GM12878 (cell line): ENCODE data around the gene COL28A1. TPM values are rescaled to one million over a fixed set of nuclear protein-coding genes. Genes with fewer than 3 reads are reported as not detected.

ENCODE experiments used
- ATAC-seq: fragments of 200-7000 bp; cut with Tn5 transposase; 3 replicates; pipeline ENCODE4 v1.9.1; 2020; ENCODE audit warnings: mild to moderate bottlenecking, moderate library complexity
- BruUV-seq: library from RNA; stranded (reverse); fragments of 400-500 nt; replicated peaks from 2 replicates; lab custom pipeline; 2021; lab: Mats Ljungman, UMichigan
- CTCF ChIA-PET: fragments of 300-600 bp; sonication (Branson Sonifier 250); formaldehyde crosslinking; extraction: SDS; loops from one replicate; lab custom pipeline; 2021; ENCODE audit warnings: inconsistent platforms; lab: Yijun Ruan, JAX
- POLR2A ChIA-PET: fragments of 350-600 bp; formaldehyde crosslinking; extraction: SDS; loops from one replicate; lab custom pipeline; 2021; ENCODE audit warnings: inconsistent platforms; lab: Charles Lee
- RAD21 ChIA-PET: fragments of 300-600 bp; sonication (Branson Sonifier 250); formaldehyde crosslinking; loops from one replicate; lab custom pipeline; 2023; ENCODE audit warnings: antibody characterized with exemption; ENCODE audit not compliant: unreplicated experiment; lab: Charles Lee
- SMC1A ChIA-PET: fragments of 300-600 bp; sonication (Branson Sonifier 250); formaldehyde crosslinking; loops from one replicate; lab custom pipeline; 2023; ENCODE audit not compliant: unreplicated experiment, uncharacterized antibody; lab: Charles Lee
- DNase-seq: peaks from one replicate; pipeline ENCODE4 v3.0.0-alpha.2; 2011; ENCODE audit warnings: low read depth, low spot score
- FAIRE-seq: peaks from 3 replicates; lab custom pipeline; 2011; peaks lifted over from hg19 to GRCh38; lab: Jason Lieb, UNC
- H2AFZ ChIP-seq: 2 replicates; pipeline ENCODE4 v1.6.0; 2011; ENCODE audit warnings: low read depth, low read length, control low read depth; ENCODE audit not compliant: control insufficient read depth
- H3K27ac ChIP-seq: 2 replicates; pipeline ENCODE4 v1.5.1; 2011; ENCODE audit warnings: control low read depth; ENCODE audit not compliant: control insufficient read depth, insufficient read depth
- H3K27me3 ChIP-seq, 2 experiments: replicated peaks in 1 of 2; 2 replicates each; pipeline versions ENCODE4 v1.6.0 to v1.6.1; 2011; ENCODE audit warnings: low read length in 1 of 2; ENCODE audit not compliant: control insufficient read depth in 2 of 2, insufficient read depth in 2 of 2
- H3K36me3 ChIP-seq, 2 experiments: 2 replicates each; pipeline ENCODE4 v1.5.1; 2011; ENCODE audit warnings: low read length in 1 of 2; ENCODE audit not compliant: control insufficient read depth in 2 of 2, insufficient read depth in 2 of 2
- H3K4me1 ChIP-seq: 2 replicates; pipeline ENCODE4 v1.6.1; 2011; ENCODE audit warnings: mild to moderate bottlenecking, low read length, moderate library complexity, mixed read lengths; ENCODE audit not compliant: control insufficient read depth, insufficient read depth
- H3K4me2 ChIP-seq: 2 replicates; pipeline ENCODE4 v1.6.0; 2011; ENCODE audit warnings: control low read depth; ENCODE audit not compliant: control insufficient read depth, insufficient read depth
- H3K4me3 ChIP-seq: fragments of 200-600 bp; sonication (generic); 2 replicates; pipeline ENCODE4 v1.5.1; 2016
- H3K79me2 ChIP-seq: 2 replicates; pipeline ENCODE4 v1.6.0; 2011; ENCODE audit warnings: low read length; ENCODE audit not compliant: control insufficient read depth, insufficient read depth
- H3K9ac ChIP-seq: 2 replicates; pipeline ENCODE4 v1.8.0; 2011; ENCODE audit warnings: low read length, control low read depth, mixed read lengths; ENCODE audit not compliant: control insufficient read depth, insufficient read depth
- H3K9me3 ChIP-seq: replicated peaks from 3 replicates; pipeline ENCODE4 v1.5.1; 2011; ENCODE audit warnings: mild to moderate bottlenecking, low read length; ENCODE audit not compliant: control insufficient read depth, insufficient read depth
- H4K20me1 ChIP-seq: 2 replicates; pipeline ENCODE4 v1.6.0; 2011; ENCODE audit not compliant: control insufficient read depth, insufficient read depth
- CREM ChIP-seq: IDR thresholded peaks from 2 replicates; pipeline ENCODE4 v1.6.1; 2014; ENCODE audit warnings: antibody characterized with exemption, low read depth
- DPF2 ChIP-seq: fragments of 450-650 bp; IDR thresholded peaks from 2 replicates; pipeline ENCODE4 v1.6.1; 2017; ENCODE audit warnings: mild to moderate bottlenecking
- ETV6 ChIP-seq, 2 experiments: fragments of 450-650 bp in 1 of 2; IDR thresholded peaks in 1 of 2; conservative IDR thresholded peaks in 1 of 2; 2 replicates each; pipeline ENCODE4 v1.6.1; 2014; ENCODE audit warnings: antibody characterized with exemption in 1 of 2, borderline replicate concordance in 1 of 2, low read depth in 1 of 2, mild to moderate bottlenecking in 1 of 2, moderate library complexity in 1 of 2
- HDAC6 ChIP-seq: fragments of 200-600 bp; sonication (generic); IDR thresholded peaks from one replicate; pipeline ENCODE4 v1.8.0; 2017; ENCODE audit warnings: antibody characterized with exemption; ENCODE audit not compliant: unreplicated experiment
- NBN ChIP-seq: fragments of 450-650 bp; IDR thresholded peaks from 2 replicates; pipeline ENCODE4 v1.6.1; 2016
- NR2C1 ChIP-seq: fragments of 450-650 bp; IDR thresholded peaks from 2 replicates; pipeline ENCODE4 v1.6.1; 2017; ENCODE audit warnings: antibody characterized with exemption, mild to moderate bottlenecking, moderate library complexity
- NR2F1 ChIP-seq: fragments of 450-650 bp; conservative IDR thresholded peaks from 2 replicates; pipeline ENCODE4 v1.6.1; 2017; ENCODE audit warnings: mild to moderate bottlenecking
- PAX8 ChIP-seq: fragments of 450-650 bp; IDR thresholded peaks from 2 replicates; pipeline ENCODE4 v1.6.1; 2017; ENCODE audit warnings: mild to moderate bottlenecking, moderate library complexity
- RAD51 ChIP-seq: fragments of 450-650 bp; IDR thresholded peaks from 2 replicates; pipeline ENCODE4 v1.6.1; 2016; ENCODE audit warnings: moderate library complexity, mild to moderate bottlenecking, inconsistent platforms
- RUNX3 ChIP-seq: IDR thresholded peaks from 2 replicates; pipeline ENCODE4 v1.6.1; 2012; ENCODE audit warnings: low read length, inconsistent platforms
- SIN3A ChIP-seq: IDR thresholded peaks from 2 replicates; pipeline ENCODE4 v1.6.1; 2012; ENCODE audit warnings: low read depth, low read length, improper control_type of control experiment
- TCF3 ChIP-seq: IDR thresholded peaks from 2 replicates; pipeline ENCODE4 v1.6.1; 2012; ENCODE audit warnings: low read depth, mild to moderate bottlenecking, low read length, borderline replicate concordance; ENCODE audit not compliant: insufficient read depth
- WRNIP1 ChIP-seq: IDR thresholded peaks from 2 replicates; pipeline ENCODE4 v1.6.1; 2011; ENCODE audit warnings: low read depth, low read length, improper control_type of control experiment, borderline replicate concordance
- WGBS: methylation state at CpG from one replicate; pipeline ENCODE4 v1.1.6; 2016; ENCODE audit warnings: low lambda C conversion rate; ENCODE audit not compliant: insufficient replicate concordance, insufficient coverage; ENCODE audit errors: missing lambda C conversion rate; 5-methylcytosine and 5-hydroxymethylcytosine counted together
- in situ Hi-C: fragments of 300-500 bp; cut with MboI; formaldehyde crosslinking; loops from 9 replicates; pipeline ENCODE4 v1.14.3; 2018; ENCODE audit warnings: mixed read lengths
- intact Hi-C: fragments of 100-400 bp; cut with micrococcal nuclease; formaldehyde crosslinking; loops from one replicate; pipeline ENCODE4 v1.14.2; 2022; ENCODE audit not compliant: unreplicated experiment
- polyA plus RNA-seq, 11 experiments: library from polyadenylated mRNA; depleted of rRNA in 4 of 11; unstranded in 6 of 11; stranded (reverse) in 5 of 11; fragments of >200 nt; fragmentation: Nextera tagmentation in 4 of 11; fragmentation: Illumina TruSeq in 1 of 11; extraction: Ambion mirVana in 4 of 11; extraction: Trizol in 1 of 11; gene quantifications; 1 replicate in 1 of 11; 2 replicates in 10 of 11; pipeline versions ENCODE4 v1.2.1 to v1.2.3, GENCODE V29; 2011 to 2016; ENCODE audit warnings: inconsistent platforms in 2 of 11, missing spikeins in 2 of 11, low read depth in 1 of 11
- total RNA-seq, 4 experiments: library from RNA; depleted of rRNA in 3 of 4; stranded (reverse); fragments of >200 nt in 3 of 4; fragmentation: Illumina TruSeq in 1 of 4; extraction: Trizol in 1 of 4; gene quantifications; 2 replicates each; pipeline versions ENCODE4 v1.2.1 to v1.2.3, GENCODE V29; 2013 to 2021
- TF ChIP-seq, protein P1 (sequence below): fragments of 450-650 bp; formaldehyde crosslinking; IDR thresholded peaks from 2 replicates; pipeline ENCODE4 v1.4.0; 2022; ENCODE audit warnings: mild to moderate bottlenecking, moderate library complexity

Gene COL28A1
- total and polyA plus RNA-seq, 10 of the 15 experiments (the other 5 are each of a cell fraction or from before 2014, with no cell fraction given), result 0.05 to 0.22 TPM; not detected in 8

DNA sequence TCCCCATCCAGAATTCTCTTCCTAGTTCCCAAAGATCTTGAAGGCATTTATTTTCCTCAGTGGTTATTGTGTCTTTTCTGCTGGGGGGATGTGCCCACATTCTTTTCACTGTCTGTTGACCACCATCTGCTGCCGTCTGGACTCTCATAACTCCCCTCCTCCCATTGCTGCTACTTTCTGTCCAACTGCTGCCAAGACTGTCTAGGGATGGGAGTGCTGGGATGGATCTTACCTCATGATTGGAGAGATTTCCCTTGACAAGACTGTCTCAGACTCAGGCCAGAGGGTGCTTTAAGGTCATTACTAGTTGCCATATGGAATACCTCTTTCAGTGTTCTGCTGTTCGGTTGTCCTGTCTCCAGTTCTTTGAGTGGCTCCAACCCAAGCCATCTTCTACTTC lies 211.8 kb downstream of the COL28A1 start:
- no peaks in the 10 kb centered on the region; the same call in 2 of the 3 replicates for H3K9me3 ChIP-seq
- FAIRE-seq (no peak), ATAC-seq (no peak), DNase-seq (no peak)
- in situ Hi-C loops (no loop called here), intact Hi-C loops (loop anchor here (5.0 kb wide), 1 partner anchor 142 kb away; the partner anchor contains the start of gene C1GALT1)
- no peak overlapping the region for H3K27ac ChIP-seq
- ChIA-PET SMC1A (interaction anchor here (0.9 to 1.2 kb wide), 2 partner anchors 16 to 140 kb away, joined by 3 read pairs; no protein-coding TSS in a partner anchor), CTCF (interaction anchor here (1.1 kb wide), 1 partner anchor 66 kb away, joined by 3 read pairs; no protein-coding TSS in a partner anchor), RAD21 (interaction anchor here (1.0 to 1.8 kb wide), 3 partner anchors 64 to 140 kb away, joined by 4 to 7 read pairs (median 5); no protein-coding TSS in a partner anchor), POLR2A (interaction anchor here (1.3 kb wide), 1 partner anchor 142 kb away, joined by 3 read pairs; no protein-coding TSS in a partner anchor)
- no peak overlapping the region for H3K4me3 ChIP-seq
- H3K9ac ChIP-seq, result no peak overlapping the region
- H3K4me2 ChIP-seq, result no peak overlapping the region
- TF ChIP-seq RAD51, result no peak
- no peak for TF ChIP-seq CREM
- no peak for TF ChIP-seq RUNX3
- no peak for TF ChIP-seq TCF3
- no peak for TF ChIP-seq NBN
- TF ChIP-seq ETV6 (conservative IDR thresholded peaks at IDR 0.05 in 1 of 2, IDR thresholded peaks at IDR 0.05 in 1 of 2; ENCODE audit: borderline replicate concordance in 1 of 2, low read depth in 1 of 2), result no peak
- TF ChIP-seq, protein P1, sequence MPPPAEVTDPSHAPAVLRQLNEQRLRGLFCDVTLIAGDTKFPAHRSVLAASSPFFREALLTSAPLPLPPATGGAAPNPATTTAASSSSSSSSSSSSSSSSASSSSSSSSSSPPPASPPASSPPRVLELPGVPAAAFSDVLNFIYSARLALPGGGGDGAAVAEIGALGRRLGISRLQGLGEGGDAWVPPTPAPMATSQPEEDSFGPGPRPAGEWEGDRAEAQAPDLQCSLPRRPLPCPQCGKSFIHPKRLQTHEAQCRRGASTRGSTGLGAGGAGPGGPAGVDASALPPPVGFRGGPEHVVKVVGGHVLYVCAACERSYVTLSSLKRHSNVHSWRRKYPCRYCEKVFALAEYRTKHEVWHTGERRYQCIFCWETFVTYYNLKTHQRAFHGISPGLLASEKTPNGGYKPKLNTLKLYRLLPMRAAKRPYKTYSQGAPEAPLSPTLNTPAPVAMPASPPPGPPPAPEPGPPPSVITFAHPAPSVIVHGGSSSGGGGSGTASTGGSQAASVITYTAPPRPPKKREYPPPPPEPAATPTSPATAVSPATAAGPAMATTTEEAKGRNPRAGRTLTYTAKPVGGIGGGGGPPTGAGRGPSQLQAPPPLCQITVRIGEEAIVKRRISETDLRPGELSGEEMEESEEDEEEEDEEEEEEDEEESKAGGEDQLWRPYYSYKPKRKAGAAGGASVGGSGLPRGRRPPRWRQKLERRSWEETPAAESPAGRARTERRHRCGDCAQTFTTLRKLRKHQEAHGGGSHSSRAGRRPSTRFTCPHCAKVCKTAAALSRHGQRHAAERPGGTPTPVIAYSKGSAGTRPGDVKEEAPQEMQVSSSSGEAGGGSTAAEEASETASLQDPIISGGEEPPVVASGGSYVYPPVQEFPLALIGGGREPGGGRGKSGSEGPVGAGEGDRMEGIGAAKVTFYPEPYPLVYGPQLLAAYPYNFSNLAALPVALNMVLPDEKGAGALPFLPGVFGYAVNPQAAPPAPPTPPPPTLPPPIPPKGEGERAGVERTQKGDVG (CRISPR knock-in tag), result no peak
- TF ChIP-seq DPF2, result no peak
- TF ChIP-seq NR2C1, result no peak
- no peak for TF ChIP-seq NR2F1
- no peak for TF ChIP-seq WRNIP1
- no peak for TF ChIP-seq SIN3A
- no peak for TF ChIP-seq PAX8
- TF ChIP-seq HDAC6, result no peak
- peaks cover 22% of the 10 kb centered on the region for H3K4me1 ChIP-seq
- 100% methylated on average over 2 of the region's 2 CpGs for WGBS
- H3K27me3 ChIP-seq, result no peaks in the 10 kb centered on the region
- no peaks in the 10 kb centered on the region for H3K79me2 ChIP-seq
- no TSS peak for BruUV-seq
- H4K20me1 ChIP-seq, result no peaks in the 10 kb centered on the region
- H2AFZ ChIP-seq, result no peak overlapping the region
- no peaks in the 10 kb centered on the region for H3K36me3 ChIP-seq
